ENCODE data around the gene ADI1.
"Not testable (repeated sequence)": the region's sequence is repeated elsewhere in the genome, so short reads cannot be mapped to it uniquely, and the experiment has no call there.

ADI1 gene

DNA sequence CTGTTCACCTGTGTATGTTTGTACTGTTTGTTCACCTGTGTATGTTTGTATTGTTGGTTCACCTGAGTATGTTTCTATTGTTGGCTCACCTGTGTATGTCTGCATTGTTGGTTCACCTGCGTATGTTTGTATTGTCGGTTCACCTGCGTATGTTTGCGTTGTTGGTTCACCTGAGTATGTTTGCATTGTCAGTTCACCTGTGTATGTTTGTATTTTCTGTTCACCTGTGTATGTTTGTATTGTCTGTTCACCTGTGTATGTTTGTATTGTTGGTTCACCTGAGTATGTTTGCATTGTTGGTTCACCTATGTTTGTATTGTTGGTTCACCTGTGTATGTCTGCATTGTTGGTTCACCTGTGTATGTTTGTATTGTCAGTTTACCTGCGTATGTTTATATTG, 14.6 kb downstream of the ADI1 start:
- no peak for DNase-seq (ENCODE audit: low read depth, low spot score)
- no peak overlapping the region for H3K4me3 ChIP-seq (ENCODE audit: low read depth, low read length)
- no peak for TF ChIP-seq CTCF (IDR thresholded peaks at IDR 0.05; ENCODE audit: low read depth, low read length)
- in situ Hi-C loops (cut with HindIII; ENCODE audit: low sequenced_read_pairs), result no loop called here

DNA sequence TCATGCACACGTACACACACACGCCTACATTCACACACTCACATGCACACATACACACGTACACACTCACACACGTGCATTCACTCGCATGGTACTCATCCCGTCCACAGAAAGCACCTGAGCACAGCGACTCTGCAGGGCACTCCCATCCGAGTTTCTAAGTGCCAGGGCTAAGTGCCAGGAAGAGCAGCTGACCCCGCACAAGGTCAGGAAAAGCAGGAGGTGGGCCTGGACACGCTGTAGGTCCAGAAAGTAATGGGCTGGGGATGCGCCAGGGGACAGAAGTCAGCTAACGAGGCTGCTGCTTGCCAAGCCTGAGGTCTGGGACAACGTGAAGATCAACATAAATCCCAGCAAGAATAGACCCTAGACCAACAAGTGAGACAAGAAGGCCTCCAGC, 15.8 kb downstream of the ADI1 start:
- in situ Hi-C loops (cut with HindIII; ENCODE audit: low sequenced_read_pairs), result no loop called here
- no peak for DNase-seq (ENCODE audit: low read depth, low spot score)
- TF ChIP-seq CTCF (IDR thresholded peaks at IDR 0.05; ENCODE audit: low read depth, low read length), result no peak
- no peak overlapping the region for H3K4me3 ChIP-seq (ENCODE audit: low read depth, low read length)

- in situ Hi-C loops (cut with HindIII; ENCODE audit: low sequenced_read_pairs), result no loop called here
These were observed 16.3 kb downstream of the ADI1 start for GRCh38 chr2:3503046-3503445.

DNA sequence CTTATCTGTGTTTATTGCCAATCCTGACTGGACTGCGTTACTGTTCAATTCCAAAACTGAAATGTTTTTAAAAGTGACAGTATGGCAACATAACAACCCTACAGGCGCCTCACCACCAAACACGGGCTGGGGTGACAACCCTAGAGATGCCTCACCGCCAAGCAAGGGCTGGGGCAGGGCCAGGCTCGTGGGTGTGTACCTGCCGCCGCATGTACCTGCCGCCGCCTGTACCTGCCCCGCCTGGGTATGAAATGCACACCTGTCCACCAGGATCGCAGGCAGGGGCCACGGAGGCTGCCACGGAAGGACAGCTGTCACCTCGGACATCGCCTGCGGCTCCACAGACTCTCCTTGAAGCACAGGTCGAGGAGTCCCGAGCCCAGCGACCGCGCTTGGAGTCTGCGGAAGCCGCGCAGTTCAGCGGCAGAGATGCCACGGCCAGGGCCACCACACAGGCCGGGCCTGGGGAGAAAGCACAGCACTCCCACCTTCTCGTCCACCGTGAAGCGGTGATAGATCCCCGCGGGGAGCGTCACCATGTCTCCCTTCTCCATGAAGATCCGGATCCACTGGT, 18.9 kb downstream of the ADI1 start:
- TF ChIP-seq CTCF (IDR thresholded peaks at IDR 0.05; ENCODE audit: low read depth, low read length), result no peak
- H3K4me3 ChIP-seq (ENCODE audit: low read depth, low read length), result no peak overlapping the region
- no peak for DNase-seq (ENCODE audit: low read depth, low spot score)
- in situ Hi-C loops (cut with HindIII; ENCODE audit: low sequenced_read_pairs), result no loop called here

More at GRCh38 chr2:3503046-3503445, 16.3 kb downstream of the ADI1 start:
- no peak for TF ChIP-seq CTCF (IDR thresholded peaks at IDR 0.05; ENCODE audit: low read depth, low read length)
- no peak for DNase-seq (ENCODE audit: low read depth, low spot score)
- H3K4me3 ChIP-seq (ENCODE audit: low read depth, low read length), result no peak overlapping the region

DNA sequence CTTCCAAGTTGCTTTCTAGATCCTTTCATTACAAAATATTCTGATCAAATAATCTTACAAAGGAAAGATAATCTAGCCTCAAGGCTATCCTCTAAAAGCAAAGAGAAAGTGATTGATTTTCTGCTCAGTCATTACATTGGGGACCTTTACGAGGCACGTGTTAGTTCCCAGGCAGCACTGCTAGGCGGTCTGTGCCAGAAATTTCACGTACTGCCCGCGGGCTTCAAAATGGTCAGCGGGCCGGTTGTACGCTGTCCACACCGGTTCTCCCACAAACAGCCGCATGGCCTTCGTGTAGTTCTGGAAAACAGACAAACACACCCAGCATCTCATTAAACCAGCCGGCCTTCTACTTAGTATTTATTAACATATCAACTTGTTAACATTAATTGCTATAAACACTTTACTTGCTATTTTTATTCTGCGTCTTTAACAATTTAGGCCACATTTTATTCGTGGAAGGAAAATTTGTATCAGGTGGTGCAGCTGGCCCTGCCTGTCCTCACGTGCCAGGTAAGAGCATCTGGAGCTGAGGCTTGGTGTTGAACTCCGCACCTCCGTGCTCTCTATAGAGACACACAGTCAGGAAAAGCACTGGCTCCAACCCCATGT, 20.4 kb downstream of the ADI1 start:
- DNase-seq (ENCODE audit: low read depth, low spot score), result no peak
- TF ChIP-seq CTCF (IDR thresholded peaks at IDR 0.05; ENCODE audit: low read depth, low read length), result no peak
- in situ Hi-C loops (cut with HindIII; ENCODE audit: low sequenced_read_pairs), result no loop called here
- H3K4me3 ChIP-seq (ENCODE audit: low read depth, low read length), result no peak overlapping the region

- DNase-seq (ENCODE audit: low read depth, low spot score); H3K4me3 ChIP-seq (ENCODE audit: low read depth, low read length); in situ Hi-C loops (cut with HindIII; ENCODE audit: low sequenced_read_pairs): not testable (repeated sequence)
These were observed 22.6 kb downstream of the ADI1 start for GRCh38 chr2:3496708-3497080.

DNA sequence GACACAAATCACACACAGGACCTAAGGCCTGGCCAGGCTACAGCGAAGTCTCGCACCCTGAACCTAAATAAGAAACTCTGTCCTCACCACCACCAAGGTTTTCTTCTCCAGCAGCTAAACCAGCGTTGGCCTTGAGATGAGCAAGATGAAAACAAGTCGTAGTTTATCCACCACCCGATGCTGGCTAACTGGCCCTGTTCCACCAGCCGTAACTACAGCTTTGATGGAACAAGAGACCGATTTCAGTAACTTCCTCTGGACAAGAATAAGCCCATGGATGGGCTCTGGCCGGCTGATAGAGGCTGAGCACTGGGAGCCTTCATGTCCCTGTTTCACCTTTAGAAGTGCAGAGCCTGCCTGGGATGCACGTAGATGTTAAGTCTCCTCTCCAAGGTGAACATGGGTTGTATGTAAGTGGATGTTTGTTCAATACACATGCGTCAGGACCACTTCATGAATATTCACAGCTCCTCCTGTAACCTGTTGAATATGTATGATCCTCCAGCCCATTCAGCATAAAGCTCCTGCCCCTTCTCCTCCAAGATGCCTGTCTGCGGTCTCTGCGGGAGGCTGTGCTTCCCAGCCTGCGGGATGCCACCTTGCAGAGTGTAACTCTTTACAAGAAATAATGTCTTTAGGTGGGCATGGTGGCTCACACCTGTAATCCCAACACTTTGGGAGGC, 24.2 kb downstream of the ADI1 start:
- DNase-seq (ENCODE audit: low read depth, low spot score), result no peak
- TF ChIP-seq CTCF (IDR thresholded peaks at IDR 0.05; ENCODE audit: low read depth, low read length), result no peak
- in situ Hi-C loops (cut with HindIII; ENCODE audit: low sequenced_read_pairs), result no loop called here
- no peak overlapping the region for H3K4me3 ChIP-seq (ENCODE audit: low read depth, low read length)

Data from astrocyte of the spinal cord (primary cell).